ENCODE measurements around the gene CELA3A.
"Not testable (repeated sequence)": the region's sequence is repeated elsewhere in the genome, so short reads cannot be mapped to it uniquely, and the experiment has no call there.

Gene CELA3A, protein sequence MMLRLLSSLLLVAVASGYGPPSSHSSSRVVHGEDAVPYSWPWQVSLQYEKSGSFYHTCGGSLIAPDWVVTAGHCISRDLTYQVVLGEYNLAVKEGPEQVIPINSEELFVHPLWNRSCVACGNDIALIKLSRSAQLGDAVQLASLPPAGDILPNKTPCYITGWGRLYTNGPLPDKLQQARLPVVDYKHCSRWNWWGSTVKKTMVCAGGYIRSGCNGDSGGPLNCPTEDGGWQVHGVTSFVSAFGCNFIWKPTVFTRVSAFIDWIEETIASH

DNA sequence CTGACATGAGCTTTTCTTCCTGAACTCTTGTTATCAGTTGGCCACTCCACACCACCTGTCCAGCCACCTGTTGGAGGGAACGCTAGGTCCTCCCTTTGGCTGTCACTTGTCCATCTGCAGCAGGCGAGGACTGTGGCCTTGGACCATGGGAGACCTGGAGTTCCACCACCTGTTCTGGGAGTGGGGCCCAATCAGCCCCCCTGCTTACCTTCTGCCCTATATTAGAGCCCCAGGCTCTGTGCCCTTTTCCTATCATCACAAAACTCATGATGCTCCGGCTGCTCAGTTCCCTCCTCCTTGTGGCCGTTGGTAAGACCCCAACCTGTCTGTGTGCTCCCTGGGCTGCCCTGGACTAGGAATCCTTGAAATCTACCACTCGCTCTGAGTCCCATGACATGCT is at the start of gene CELA3A:
CELA3A (plus strand) TSS at position 249 of the 400 bp plus-strand sequence; CDS start at position 267, 18 bp downstream.
- DNase-seq = no peak

DNA sequence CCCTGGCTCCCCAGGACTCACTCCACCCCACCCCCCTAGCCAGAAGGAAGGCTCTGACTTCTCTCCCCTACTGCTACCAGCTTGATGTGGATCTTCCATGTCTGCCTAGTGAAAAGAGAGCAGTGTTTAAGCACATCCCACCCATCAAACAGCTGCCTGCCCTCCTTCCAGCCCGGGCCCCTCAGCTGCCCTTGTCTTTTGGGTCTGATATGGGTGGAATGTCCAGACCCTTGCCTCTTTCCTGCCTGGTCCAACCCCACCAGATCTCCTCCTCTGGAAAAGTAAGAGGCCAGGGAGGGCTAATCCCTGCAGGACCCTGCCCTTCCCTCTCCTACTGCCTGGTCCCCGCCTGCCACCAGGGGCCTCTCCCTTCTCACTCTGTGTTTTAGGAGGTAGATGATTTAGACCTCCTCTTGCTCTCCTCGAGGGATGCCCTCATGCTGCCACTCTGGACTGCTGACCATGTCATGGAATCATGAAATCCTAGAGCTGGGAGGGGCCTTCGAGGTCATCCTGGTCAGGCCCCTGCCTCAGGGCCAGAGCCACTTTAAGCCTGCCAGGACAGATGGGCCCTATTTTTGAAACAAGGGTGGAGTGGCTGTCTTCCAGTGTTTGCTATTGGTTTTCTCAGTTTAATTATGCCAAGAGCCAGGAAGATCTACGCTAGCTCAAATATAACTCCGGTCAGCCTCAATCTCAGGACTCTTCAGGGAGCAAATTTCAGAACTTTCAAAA is 48.5 kb upstream of the CELA3A start:
- no peak for DNase-seq

DNA sequence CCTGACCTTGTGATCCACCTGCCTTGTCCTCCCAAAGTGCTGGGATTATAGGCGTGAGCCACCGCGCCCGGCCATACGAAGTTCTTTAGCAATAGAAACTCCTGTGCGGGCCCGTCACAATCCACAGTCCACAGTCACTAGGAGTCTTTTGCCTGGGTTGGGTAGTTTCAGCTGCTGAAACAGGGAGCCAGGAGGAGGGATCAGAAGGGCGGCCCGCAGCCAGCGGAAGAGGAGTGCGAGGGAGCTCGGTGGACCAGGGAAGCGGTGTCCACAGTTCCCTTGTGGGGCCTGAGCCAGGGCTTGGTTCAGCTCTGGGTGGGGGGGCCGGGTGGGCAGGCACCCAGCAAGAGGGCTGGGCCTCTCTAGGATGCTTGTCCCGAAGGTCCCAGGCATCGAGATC is 46.4 kb upstream of the CELA3A start:
- no peak for DNase-seq

DNA sequence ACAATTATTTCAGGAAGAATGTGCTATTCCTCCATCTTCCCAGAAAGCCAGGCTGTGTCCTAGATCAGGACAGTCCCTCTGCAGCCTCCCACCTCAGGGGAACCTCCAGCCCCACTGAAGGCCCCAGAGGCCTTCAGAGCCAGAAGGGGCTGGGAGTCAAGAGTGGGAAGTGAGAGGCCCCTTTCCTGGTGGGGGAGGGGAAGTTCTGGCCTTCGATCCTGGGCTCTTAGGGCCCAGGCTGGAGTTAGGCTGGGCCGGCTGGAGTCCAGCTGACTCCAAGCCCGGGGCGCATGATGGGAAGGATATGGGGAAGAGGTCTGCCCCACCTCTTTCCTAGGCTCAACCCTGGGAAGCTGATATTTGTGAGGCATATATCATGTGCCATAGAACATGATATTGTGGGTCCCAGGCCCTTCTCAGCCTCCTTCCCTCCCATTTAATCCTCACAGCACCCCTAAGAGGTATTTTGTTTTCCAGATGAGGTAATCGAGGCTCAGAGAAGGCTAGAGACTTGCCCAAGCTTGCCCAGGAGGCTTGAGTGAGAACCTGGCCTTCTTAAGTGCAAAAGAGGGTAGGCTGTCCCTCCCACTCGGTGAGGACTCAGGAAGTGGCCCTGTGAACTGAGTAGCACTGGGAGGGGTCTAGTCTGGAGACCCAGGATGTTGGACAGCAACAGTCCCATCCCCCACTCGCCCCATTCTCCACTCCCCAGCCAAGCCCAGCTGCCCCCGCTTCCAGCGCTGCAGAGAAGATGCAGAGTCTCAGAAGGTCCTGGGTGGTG is 45.8 kb upstream of the CELA3A start:
- DNase-seq = no peak

GRCh38 chr1:21956720-21957552 is 44.5 kb upstream of the CELA3A start:
- peak; percentile 37 to 78 (median 70) for DNase-seq

DNA sequence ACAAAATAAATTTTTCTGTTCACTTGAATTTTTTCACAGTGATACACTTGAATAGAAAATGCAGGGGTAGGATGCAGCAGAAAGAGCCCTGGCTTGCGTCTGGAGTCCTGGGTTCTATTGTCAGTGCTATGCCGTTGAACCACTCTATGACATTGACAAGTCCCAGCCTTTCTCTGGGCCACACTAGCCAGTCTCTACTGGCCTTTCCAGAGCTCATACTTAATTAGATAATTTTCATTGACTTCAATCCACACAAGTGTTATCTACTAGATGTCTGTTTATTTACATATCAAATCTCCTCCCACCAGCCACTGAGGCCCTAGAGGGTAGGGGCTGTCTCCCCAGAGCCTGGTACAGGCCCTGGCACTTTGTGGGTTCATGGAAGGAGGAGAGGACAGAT is 40.1 kb upstream of the CELA3A start:
- no peak for DNase-seq

DNA sequence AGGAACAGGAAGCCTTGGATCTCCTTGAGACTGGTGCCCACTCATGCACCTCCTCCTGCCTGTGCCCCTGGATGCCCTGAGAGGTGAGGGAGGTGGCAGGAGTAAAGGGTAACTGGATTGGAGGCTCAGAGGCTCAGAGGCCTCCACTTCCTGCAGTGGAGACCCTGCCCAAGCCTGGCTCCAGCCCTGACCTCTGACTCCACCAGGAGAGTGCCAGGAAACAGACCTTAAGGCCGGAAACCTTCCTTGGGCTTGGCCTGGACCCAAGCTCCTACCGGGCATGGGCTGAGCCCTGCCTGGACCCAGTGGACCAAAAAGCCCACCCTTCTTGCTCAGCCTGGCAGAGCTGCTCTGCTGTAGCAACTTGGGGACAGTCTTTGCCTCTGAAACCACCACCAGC is 39.7 kb upstream of the CELA3A start:
- DNase-seq = no peak

- DNase-seq = peak; percentile 59 to 85 (median 76)
Measured at GRCh38 chr1:21963477-21964217, 37.8 kb upstream of the CELA3A start.

- DNase-seq = no peak
Measured at GRCh38 chr1:21966247-21967000, 35.0 kb upstream of the CELA3A start.

DNA sequence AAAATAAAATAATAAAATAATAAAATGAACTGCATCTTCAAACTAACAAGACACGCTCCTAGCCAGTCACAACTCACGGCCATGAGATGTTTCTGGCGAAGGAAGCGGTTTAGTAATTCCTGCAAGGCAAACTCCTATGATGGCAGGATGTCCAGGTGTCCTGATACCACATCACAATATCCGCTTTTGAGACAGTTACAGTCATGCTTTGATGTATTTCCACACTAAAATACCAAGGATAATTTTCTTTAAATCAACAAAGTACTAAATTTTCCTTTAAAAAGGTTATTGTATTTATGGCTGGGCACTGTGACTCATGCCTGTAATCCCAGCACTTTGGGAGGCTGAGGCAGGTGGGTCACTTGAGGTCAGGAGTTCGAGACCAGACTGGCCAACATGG is 34.2 kb upstream of the CELA3A start:
- DNase-seq = not testable (repeated sequence)

DNA sequence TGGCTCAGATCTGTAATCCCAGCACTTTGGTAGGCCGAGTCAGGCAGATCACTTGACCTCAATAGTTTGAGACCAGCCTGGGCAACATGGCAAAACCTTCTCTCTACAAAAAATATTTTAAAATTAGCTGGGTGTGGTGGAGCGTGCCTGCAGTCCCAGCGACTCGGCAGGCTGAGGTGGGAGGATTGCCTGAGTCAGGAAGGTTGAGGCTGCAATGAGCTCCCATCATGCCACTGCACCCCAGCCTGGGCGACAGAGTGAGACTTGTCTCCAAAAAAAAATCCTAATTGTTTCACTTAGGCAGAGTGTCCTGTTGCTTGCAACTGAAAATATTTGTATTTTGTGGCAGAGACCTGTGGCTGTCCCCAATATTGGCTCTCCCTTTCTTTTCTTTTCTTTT is 32.4 kb upstream of the CELA3A start:
- DNase-seq = not testable (repeated sequence)

GRCh38 chr1:21970523-21970922 is 30.9 kb upstream of the CELA3A start:
- DNase-seq = not testable (repeated sequence)

DNA sequence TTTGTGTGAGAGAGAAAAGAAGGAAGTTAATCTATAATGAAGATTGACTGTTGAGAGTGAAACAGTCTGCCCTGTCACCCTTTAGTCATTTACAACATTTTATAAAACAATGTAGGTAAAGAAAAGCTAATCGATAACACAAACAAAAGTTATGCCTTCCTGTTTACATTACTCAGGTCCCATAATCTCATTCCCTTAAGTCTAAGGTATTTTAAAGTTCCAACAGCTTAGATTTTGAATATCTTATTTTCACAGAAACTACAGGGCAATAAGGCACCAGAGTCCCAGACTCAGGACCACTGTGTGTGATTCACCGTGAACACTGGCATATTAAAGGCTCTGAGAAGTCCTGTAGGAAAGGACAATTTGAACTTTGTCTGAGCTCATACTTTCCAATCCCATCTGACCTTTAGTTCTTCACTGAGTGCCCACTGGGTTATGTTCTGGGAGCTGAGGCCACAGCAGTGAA is 28.4 kb upstream of the CELA3A start:
- DNase-seq = not testable (repeated sequence)

DNA sequence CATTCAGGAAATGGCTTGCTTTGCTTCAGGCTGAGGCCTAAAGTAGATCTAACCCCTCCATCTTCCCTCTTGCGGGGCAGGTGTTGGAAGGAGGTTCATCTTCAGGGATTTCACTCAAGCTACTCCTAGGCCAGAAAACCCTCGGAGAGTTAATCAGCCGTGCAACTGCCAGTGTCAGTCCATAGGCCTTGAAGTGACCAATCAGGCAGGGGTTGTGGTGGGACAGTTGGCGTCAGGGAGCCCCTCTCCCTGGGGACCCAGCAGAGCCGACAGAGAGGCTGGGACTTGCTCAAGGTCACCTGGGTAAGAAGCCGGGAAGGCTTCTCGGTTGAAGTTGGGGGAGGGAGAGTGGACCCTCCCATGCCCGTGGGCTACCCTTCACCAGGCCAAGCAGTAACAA is 27.5 kb upstream of the CELA3A start:
- not testable (repeated sequence) for DNase-seq

- not testable (repeated sequence) for DNase-seq
Measured at GRCh38 chr1:21974699-21975098, 26.8 kb upstream of the CELA3A start.

GRCh38 chr1:21975296-21975695 is 26.2 kb upstream of the CELA3A start:
- DNase-seq = not testable (repeated sequence)

DNA sequence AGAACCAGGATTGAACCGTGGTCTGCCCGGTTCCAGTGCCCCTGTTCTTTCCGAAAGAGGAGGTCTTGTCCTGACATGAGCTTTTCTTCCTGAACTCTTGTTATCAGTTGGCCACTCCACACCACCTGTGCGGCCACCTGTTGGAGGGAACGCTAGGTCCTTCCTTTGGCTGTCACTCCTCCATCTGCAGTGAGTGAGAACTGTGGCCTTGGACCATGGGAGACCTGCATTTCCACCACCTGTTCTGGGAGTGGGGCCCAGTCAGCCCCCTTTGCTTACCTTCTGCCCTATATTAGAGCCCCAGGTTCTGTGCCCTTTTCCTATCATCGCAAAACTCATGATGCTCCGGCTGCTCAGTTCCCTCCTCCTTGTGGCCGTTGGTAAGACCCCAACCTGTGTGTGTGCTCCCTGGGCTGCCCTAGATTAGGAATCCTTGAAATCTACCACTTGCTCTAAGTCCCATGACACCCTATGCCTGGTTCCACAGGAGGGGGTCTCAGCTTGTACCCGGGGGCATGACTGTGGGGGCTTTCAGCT is 24.7 kb upstream of the CELA3A start, which contains the start of gene CELA3B:
CELA3B (plus strand) TSS at position 320 of the 537 bp plus-strand sequence; CDS start at position 338, 18 bp downstream.
- DNase-seq = not testable (repeated sequence)

DNA sequence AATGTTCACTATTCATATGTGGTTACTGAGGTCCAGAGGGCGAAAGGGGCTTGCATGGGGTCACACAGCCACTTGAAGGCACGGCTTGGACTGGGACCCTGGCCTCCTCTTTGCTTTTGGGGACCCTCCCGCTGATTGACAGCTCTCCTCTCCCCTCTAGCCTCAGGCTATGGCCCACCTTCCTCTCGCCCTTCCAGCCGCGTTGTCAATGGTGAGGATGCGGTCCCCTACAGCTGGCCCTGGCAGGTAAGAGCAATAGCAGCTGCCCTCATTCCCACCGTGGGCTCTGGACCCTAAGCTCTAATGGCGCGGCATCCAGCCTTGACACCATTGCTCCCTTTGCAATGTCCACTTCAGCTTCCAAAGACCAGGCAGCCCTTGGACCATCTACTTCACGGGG is 23.2 kb upstream of the CELA3A start:
- DNase-seq = not testable (repeated sequence)

DNA sequence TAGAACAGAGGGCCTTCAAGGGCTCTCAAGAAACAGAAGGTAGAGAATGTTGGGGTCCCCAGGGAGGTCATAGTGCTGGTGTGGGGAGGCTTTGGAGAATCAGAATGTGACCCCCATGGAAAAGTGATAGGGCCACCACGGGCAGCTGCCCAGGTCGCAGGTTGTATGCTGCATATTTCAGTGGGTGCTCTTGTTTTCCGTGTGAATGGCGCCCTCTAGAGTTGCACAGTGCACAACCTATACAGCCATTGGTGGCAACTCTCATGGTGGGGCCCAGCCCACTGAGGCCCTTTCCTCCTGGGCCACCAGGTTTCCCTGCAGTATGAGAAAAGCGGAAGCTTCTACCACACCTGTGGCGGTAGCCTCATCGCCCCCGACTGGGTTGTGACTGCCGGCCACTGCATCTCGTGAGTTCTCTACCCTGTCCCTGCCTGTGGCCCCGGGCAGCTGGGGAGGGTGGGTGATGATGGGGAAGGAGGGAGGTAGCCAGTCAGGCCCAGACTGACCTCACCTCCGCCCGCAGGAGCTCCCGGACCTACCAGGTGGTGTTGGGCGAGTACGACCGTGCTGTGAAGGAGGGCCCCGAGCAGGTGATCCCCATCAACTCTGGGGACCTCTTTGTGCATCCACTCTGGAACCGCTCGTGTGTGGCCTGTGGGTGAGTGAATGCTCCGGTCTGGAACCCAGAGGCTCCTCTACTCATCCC is 20.8 kb upstream of the CELA3A start:
- DNase-seq = not testable (repeated sequence)

DNA sequence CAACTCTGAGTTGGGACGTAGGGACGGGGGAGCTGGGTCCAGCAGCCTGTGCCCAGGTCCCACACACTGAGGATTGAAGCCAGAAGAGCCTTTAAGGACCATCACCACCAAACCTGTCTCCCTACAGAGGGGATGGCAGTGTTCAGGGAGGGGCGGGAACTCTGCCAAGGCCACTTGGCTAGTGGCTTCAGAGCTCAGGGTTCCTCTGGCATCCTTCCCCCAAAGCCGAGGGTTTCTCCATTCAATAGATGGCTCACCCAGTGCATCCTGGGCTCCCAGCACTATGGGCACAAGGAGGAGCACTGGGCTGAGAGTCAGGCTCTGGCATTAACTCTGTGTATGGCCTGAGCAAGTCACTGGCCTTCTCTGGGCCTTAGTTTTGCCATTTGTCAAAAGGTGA is 20.2 kb upstream of the CELA3A start:
- not testable (repeated sequence) for DNase-seq

All from stimulated activated naive CD4-positive, alpha-beta T cell (primary cell).